K562 (cell line): ENCODE measurements around the gene ING4. TPM values are rescaled to one million over a fixed set of nuclear protein-coding genes. Genes with fewer than 3 reads are reported as not detected.

Experiments
- AFF1 ChIP-seq, 2 experiments: fragments of 450-650 bp; IDR thresholded peaks; 2 replicates each; pipeline ENCODE4 v1.6.1; 2018; ENCODE audit warnings: mild to moderate bottlenecking in 2 of 2, low read depth in 1 of 2; ENCODE audit not compliant: partially characterized antibody in 2 of 2
- DPF2 ChIP-seq: fragments of 450-650 bp; IDR thresholded peaks from 2 replicates; pipeline ENCODE4 v1.6.1; 2016
- EP400 ChIP-seq: fragments of 450-650 bp; IDR thresholded peaks from 2 replicates; pipeline ENCODE4 v1.6.1; 2017; ENCODE audit warnings: antibody characterized with exemption, mild to moderate bottlenecking, moderate library complexity
- GTF2E2 ChIP-seq: fragments of 200-800 bp; sonication (Bioruptor generic); IDR thresholded peaks from 2 replicates; pipeline ENCODE4 v1.6.1; 2016; ENCODE audit warnings: missing genetic modification characterization, missing compliant biosample characterization
- HINFP ChIP-seq: fragments of 450-650 bp; conservative IDR thresholded peaks from 2 replicates; pipeline ENCODE4 v1.6.1; 2016; ENCODE audit warnings: missing genetic modification characterization, low read depth, mild to moderate bottlenecking, control low read depth, missing compliant biosample characterization
- HLTF ChIP-seq: fragments of 450-650 bp; IDR thresholded peaks from 2 replicates; pipeline ENCODE4 v1.6.1; 2016
- MAFK ChIP-seq: IDR thresholded peaks from 2 replicates; pipeline ENCODE4 v1.6.1; 2011; ENCODE audit warnings: low read length, improper control_type of control experiment
- RFX5 ChIP-seq: IDR thresholded peaks from 2 replicates; pipeline ENCODE4 v1.6.1; 2011; ENCODE audit warnings: low read depth, mild to moderate bottlenecking, improper control_type of control experiment, low read length
- ZBTB12 ChIP-seq: fragments of 250-450 bp; sonication (Bioruptor Pico); IDR thresholded peaks from 2 replicates; pipeline ENCODE4 v1.4.0; 2020
- ZZZ3 ChIP-seq: fragments of 450-650 bp; IDR thresholded peaks from 2 replicates; pipeline ENCODE4 v1.6.1; 2016; ENCODE audit warnings: antibody characterized with exemption, mild to moderate bottlenecking, moderate library complexity
- polyA plus RNA-seq, 8 experiments: library from polyadenylated mRNA; depleted of rRNA in 4 of 8; stranded (reverse) in 5 of 8; unstranded in 3 of 8; fragments of >200 nt; fragmentation: Nextera tagmentation in 2 of 8; fragmentation: Illumina TruSeq in 1 of 8; extraction: Ambion mirVana in 2 of 8; extraction: Trizol in 1 of 8; gene quantifications; 2 replicates each; pipeline versions ENCODE4 v1.2.1 to v1.2.3, GENCODE V29; 2011 to 2014; ENCODE audit warnings: inconsistent platforms in 1 of 8, missing spikeins in 1 of 8
- total RNA-seq, 7 experiments: library from RNA; depleted of rRNA in 6 of 7; stranded (reverse); fragments of >200 nt in 6 of 7; fragmentation: Illumina TruSeq in 2 of 7; extraction: Trizol in 2 of 7; gene quantifications; 2 replicates each; pipeline versions ENCODE4 v1.2.1 to v1.2.3, GENCODE V29; 2011 to 2021; ENCODE audit warnings: low replicate concordance in 1 of 7

ING4 gene
- total and polyA plus RNA-seq, 9 of the 15 experiments (the other 6 are each of a cell fraction or from before 2014, with no cell fraction given): 6.6 to 30.2 (median 15.7) TPM

- no peak for TF ChIP-seq ZBTB12 (CRISPR knock-in tag)
- no peak for TF ChIP-seq DPF2
- TF ChIP-seq GTF2E2 (tag): no peak
- no peak for TF ChIP-seq MAFK
- TF ChIP-seq HLTF: no peak
- no peak for TF ChIP-seq AFF1 (IDR thresholded peaks at IDR 0.05; ENCODE audit: low read depth in 1 of 2, partially characterized antibody in 2 of 2)
- no peak for TF ChIP-seq EP400
- no peak for TF ChIP-seq ZZZ3
- no peak for TF ChIP-seq HINFP
- no peak for TF ChIP-seq RFX5
These were observed 35.6 kb upstream of the ING4 start (continued) for GRCh38 chr12:6698352-6699046.
